WI38 (cell line): ENCODE data around the gene PLA2R1.

Experiments
- H3K4me3 ChIP-seq: 2 replicates; pipeline ENCODE4 v1.5.1; 2011; ENCODE audit warnings: low read depth, mild to moderate bottlenecking, control low read depth, low read length
- TF ChIP-seq, protein P1 (sequence below): IDR thresholded peaks from 2 replicates; pipeline ENCODE4 v1.5.1; 2012; ENCODE audit warnings: low read depth, mild to moderate bottlenecking, control low read depth, low read length

PLA2R1 gene

GRCh38 chr2:160054984-160055725 is 7.3 kb downstream of the PLA2R1 start:
- H3K4me3 ChIP-seq = no peak overlapping the region
- TF ChIP-seq, protein P1, sequence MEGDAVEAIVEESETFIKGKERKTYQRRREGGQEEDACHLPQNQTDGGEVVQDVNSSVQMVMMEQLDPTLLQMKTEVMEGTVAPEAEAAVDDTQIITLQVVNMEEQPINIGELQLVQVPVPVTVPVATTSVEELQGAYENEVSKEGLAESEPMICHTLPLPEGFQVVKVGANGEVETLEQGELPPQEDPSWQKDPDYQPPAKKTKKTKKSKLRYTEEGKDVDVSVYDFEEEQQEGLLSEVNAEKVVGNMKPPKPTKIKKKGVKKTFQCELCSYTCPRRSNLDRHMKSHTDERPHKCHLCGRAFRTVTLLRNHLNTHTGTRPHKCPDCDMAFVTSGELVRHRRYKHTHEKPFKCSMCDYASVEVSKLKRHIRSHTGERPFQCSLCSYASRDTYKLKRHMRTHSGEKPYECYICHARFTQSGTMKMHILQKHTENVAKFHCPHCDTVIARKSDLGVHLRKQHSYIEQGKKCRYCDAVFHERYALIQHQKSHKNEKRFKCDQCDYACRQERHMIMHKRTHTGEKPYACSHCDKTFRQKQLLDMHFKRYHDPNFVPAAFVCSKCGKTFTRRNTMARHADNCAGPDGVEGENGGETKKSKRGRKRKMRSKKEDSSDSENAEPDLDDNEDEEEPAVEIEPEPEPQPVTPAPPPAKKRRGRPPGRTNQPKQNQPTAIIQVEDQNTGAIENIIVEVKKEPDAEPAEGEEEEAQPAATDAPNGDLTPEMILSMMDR = no peak

DNA sequence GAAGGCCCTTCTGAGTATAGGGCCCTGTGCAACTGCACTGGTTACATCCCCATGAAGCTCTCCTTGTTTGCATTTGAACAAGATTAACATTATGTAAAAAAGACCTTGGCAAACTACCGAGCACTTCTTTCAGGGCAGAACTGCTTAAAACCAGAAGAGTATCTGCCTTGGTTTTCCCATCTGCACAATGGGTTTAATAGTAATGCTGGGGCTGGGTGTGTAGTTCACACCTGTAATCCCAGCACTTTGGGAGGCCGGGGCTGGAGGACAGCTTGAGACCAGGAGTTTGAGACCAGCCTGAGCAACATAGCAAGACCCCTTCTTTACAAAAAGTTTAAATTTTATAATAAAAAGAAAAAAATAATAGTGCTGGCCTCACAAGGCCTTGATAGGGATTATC is 8.5 kb downstream of the PLA2R1 start:
- no peak overlapping the region for H3K4me3 ChIP-seq
- TF ChIP-seq, protein P1 = no peak

- TF ChIP-seq, protein P1 = no peak
- H3K4me3 ChIP-seq = no peak overlapping the region
These were observed 9.9 kb downstream of the PLA2R1 start for GRCh38 chr2:160052531-160052930.

DNA sequence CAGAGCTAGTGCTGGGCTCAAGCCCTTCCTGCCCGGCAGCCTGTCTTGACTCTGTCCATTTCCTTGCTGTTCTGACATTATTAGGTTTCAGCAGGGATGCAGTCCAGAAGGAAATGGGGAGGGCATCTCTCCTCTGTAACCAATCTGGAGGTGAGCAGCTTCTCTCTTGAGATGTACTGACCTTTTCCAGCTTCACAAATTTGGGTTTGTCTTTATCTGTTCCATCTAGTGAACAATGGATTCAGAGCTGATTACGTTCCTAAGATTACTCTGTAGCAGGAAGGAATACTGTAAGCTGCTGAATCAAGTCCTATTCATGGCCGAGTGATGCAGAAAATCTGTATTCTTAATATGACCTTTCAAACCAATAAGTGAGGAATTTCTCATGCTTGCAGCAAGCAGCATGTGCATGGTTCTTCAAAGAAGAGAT is 11.0 kb downstream of the PLA2R1 start:
- TF ChIP-seq, protein P1 = no peak
- no peak overlapping the region for H3K4me3 ChIP-seq

DNA sequence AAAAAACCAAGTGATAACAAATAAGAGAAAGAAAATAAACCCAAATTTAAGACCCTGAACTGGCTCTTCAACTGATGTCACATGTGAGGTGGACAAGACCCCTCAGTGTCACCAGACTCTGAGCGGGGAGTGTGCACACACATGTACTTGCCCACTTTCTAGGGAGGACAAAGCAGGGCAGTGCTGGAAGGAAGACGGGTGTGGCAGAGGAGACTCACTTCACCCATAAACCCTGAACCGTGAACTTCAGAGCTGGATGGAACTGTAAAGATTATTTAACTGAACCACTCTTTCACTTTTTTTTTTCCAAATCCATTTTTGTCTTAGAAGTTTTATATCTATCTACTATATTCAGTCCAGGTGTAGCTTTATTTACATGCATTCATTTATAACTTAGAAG is 12.3 kb downstream of the PLA2R1 start:
- TF ChIP-seq, protein P1 = no peak
- H3K4me3 ChIP-seq = no peak overlapping the region

DNA sequence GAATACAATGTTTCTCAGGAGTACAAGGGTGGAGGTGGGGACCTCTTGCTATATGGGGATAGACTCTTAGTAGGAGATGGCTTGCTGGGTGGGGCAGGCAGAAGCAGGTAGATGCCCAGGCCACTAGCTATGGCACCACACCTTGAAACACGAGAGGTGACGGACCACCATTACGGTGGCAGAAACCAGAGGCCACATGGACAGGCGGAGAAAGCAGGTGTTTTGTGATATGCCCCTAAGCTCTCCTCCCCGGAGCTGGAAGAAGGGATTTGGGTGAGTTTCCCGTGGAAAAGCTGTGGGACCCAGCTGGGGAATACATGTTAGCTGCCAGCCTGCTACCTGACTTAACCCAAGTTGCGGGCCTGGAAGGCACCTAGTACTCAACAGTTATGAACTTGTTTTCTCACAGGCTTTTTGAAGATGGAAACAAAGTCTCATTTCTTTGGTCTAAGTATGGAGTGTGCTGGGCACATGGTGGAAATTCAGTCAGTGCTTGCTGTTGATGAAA is 16.7 kb downstream of the PLA2R1 start:
- TF ChIP-seq, protein P1 = no peak
- no peak overlapping the region for H3K4me3 ChIP-seq

- TF ChIP-seq, protein P1 = no peak
These were observed 17.7 kb downstream of the PLA2R1 start for GRCh38 chr2:160044728-160045127.

More at GRCh38 chr2:160044728-160045127, 17.7 kb downstream of the PLA2R1 start:
- H3K4me3 ChIP-seq = no peak overlapping the region
